ENCODE results near the gene TTC9B.
A peak's percentile ranks its signal among the peaks of the same experiment; 100 is the strongest.
"Not testable (repeated sequence)": the region's sequence is repeated elsewhere in the genome, so short reads cannot be mapped to it uniquely, and the experiment has no call there.

The TTC9B gene

GRCh38 chr19:40231544-40232424, 13.6 kb upstream of the TTC9B start:
- DNase-seq, result no peak

- DNase-seq, result no peak
Observed at GRCh38 chr19:40231057-40231456, 12.9 kb upstream of the TTC9B start.

- no peak for DNase-seq
Observed at GRCh38 chr19:40229926-40230417, 11.8 kb upstream of the TTC9B start.

GRCh38 chr19:40229484-40229883, 11.3 kb upstream of the TTC9B start:
- no peak for DNase-seq

- DNase-seq, result no peak
Observed at GRCh38 chr19:40228863-40229262, 10.7 kb upstream of the TTC9B start.

GRCh38 chr19:40228346-40228745, 10.2 kb upstream of the TTC9B start:
- DNase-seq, result no peak

- DNase-seq, result no peak
Observed at GRCh38 chr19:40225440-40226305, 7.5 kb upstream of the TTC9B start.

GRCh38 chr19:40224342-40225150, 6.4 kb upstream of the TTC9B start:
- no peak for DNase-seq

- DNase-seq, result peak; percentile 27
Observed at GRCh38 chr19:40223135-40223822, 5.1 kb upstream of the TTC9B start.

GRCh38 chr19:40221858-40222619, 3.9 kb upstream of the TTC9B start:
- peak; percentile 86 for DNase-seq

- no peak for DNase-seq
Observed at GRCh38 chr19:40220674-40221073, 2.5 kb upstream of the TTC9B start.

- DNase-seq, result no peak
Observed at GRCh38 chr19:40219721-40220276, 1.6 kb upstream of the TTC9B start.

GRCh38 chr19:40219029-40219428, 845 bp upstream of the TTC9B start:
- not testable (repeated sequence) for DNase-seq

- DNase-seq, result no peak
Observed at GRCh38 chr19:40217027-40217810, 965 bp downstream of the TTC9B start.

GRCh38 chr19:40216777-40217026, 1.5 kb downstream of the TTC9B start:
- no peak for DNase-seq

- DNase-seq, result no peak
Observed at GRCh38 chr19:40216013-40216776, 2.0 kb downstream of the TTC9B start.

GRCh38 chr19:40214936-40215335, 3.2 kb downstream of the TTC9B start:
- DNase-seq, result no peak

- no peak for DNase-seq
Observed at GRCh38 chr19:40213882-40214570, 4.2 kb downstream of the TTC9B start.

GRCh38 chr19:40213251-40213829, 4.8 kb downstream of the TTC9B start:
- DNase-seq, result no peak

All from CD4-positive, alpha-beta T cell treated with Interleukin-15 for 1 hour (primary cell).